ENCODE data around the gene CDH23.

CDH23 gene

DNA sequence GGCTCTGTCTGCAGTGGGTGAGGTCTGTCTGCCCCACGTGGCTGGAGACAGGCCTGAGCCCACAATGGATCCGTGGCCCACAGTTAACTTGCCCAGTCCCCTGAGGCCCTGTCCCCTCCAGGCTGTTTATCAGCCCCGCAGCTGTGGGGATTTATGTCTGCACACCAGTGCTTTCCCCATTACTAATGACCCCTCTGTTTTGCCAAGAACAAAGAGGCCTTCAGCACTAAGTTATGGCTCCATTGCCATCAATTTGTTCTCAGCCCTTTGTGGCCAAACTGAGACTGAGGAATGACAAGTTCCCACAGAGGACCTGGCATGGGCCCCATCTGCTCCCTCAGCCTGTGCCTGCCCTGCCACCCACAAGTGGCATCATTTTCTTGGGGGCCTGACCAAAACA lies 184.7 kb downstream of the CDH23 start:
- Histone ChIP-seq H3K79me2 (ENCODE audit: control insufficient read depth, low read length) (no peaks in the 10 kb centered on the region), H3K9me2 (replicated peaks; ENCODE audit: control insufficient read depth, low read length) (no peaks in the 10 kb centered on the region), H3K4me1 (ENCODE audit: control insufficient read depth, low read length) (no peaks in the 10 kb centered on the region), H4K20me1 (ENCODE audit: control insufficient read depth, insufficient read depth, low read depth, low read length) (no peaks in the 10 kb centered on the region), H3K9me3 (ENCODE audit: control insufficient read depth, insufficient read depth, low read length) (no peaks in the 10 kb centered on the region), H3K4me3 (ENCODE audit: low read length) (no peak overlapping the region), H3K27me3 (ENCODE audit: control insufficient read depth, low read length) (no peaks in the 10 kb centered on the region), H3K27ac (ENCODE audit: low read depth, low read length) (no peak overlapping the region), H3K36me3 (ENCODE audit: control insufficient read depth, low read length) (no peaks in the 10 kb centered on the region), H3K4me2 (ENCODE audit: low read length) (no peak overlapping the region), H3F3A (ENCODE audit: control insufficient read depth, insufficient read depth) (no peaks in the 10 kb centered on the region)
- TF ChIP-seq, protein P1, sequence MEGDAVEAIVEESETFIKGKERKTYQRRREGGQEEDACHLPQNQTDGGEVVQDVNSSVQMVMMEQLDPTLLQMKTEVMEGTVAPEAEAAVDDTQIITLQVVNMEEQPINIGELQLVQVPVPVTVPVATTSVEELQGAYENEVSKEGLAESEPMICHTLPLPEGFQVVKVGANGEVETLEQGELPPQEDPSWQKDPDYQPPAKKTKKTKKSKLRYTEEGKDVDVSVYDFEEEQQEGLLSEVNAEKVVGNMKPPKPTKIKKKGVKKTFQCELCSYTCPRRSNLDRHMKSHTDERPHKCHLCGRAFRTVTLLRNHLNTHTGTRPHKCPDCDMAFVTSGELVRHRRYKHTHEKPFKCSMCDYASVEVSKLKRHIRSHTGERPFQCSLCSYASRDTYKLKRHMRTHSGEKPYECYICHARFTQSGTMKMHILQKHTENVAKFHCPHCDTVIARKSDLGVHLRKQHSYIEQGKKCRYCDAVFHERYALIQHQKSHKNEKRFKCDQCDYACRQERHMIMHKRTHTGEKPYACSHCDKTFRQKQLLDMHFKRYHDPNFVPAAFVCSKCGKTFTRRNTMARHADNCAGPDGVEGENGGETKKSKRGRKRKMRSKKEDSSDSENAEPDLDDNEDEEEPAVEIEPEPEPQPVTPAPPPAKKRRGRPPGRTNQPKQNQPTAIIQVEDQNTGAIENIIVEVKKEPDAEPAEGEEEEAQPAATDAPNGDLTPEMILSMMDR (IDR thresholded peaks at IDR 0.05; ENCODE audit: low read depth, low read length, poor library complexity, severe bottlenecking): no peak
- no peak for TF ChIP-seq EZH2phosphoT487 (IDR thresholded peaks at IDR 0.05; ENCODE audit: borderline replicate concordance, low read length)

DNA sequence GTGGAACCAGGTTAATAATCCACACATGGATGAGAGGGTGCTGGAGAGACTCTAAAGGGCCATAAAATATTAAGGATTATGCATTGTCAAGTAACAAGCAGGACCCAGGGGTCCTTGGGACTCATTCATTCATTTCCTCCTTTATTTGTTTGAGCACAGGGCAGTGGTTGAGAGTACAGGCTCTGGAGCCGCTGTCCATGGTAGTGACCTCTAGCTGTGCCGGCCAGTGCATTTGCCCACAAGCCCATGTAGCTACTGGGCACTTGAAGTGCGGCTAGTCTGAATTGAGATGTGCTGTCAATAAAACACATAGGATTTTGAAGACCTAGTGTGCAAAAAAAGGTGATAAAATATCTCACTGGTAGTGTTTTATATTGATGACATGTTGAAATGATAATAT lies 185.3 kb downstream of the CDH23 start:
- Histone ChIP-seq H3K4me1 (ENCODE audit: control insufficient read depth, low read length) (no peaks in the 10 kb centered on the region), H3K79me2 (ENCODE audit: control insufficient read depth, low read length) (no peaks in the 10 kb centered on the region), H3K9me2 (replicated peaks; ENCODE audit: control insufficient read depth, low read length) (no peaks in the 10 kb centered on the region), H3K27ac (ENCODE audit: low read depth, low read length) (no peak overlapping the region), H3K4me2 (ENCODE audit: low read length) (no peak overlapping the region), H3K27me3 (ENCODE audit: control insufficient read depth, low read length) (no peaks in the 10 kb centered on the region), H3K36me3 (ENCODE audit: control insufficient read depth, low read length) (no peaks in the 10 kb centered on the region), H3F3A (ENCODE audit: control insufficient read depth, insufficient read depth) (no peaks in the 10 kb centered on the region), H4K20me1 (ENCODE audit: control insufficient read depth, insufficient read depth, low read depth, low read length) (no peaks in the 10 kb centered on the region), H3K9me3 (ENCODE audit: control insufficient read depth, insufficient read depth, low read length) (no peaks in the 10 kb centered on the region), H3K4me3 (ENCODE audit: low read length) (no peak overlapping the region)
- TF ChIP-seq, protein P1 (IDR thresholded peaks at IDR 0.05; ENCODE audit: low read depth, low read length, poor library complexity, severe bottlenecking): no peak
- TF ChIP-seq EZH2phosphoT487 (IDR thresholded peaks at IDR 0.05; ENCODE audit: borderline replicate concordance, low read length): no peak

DNA sequence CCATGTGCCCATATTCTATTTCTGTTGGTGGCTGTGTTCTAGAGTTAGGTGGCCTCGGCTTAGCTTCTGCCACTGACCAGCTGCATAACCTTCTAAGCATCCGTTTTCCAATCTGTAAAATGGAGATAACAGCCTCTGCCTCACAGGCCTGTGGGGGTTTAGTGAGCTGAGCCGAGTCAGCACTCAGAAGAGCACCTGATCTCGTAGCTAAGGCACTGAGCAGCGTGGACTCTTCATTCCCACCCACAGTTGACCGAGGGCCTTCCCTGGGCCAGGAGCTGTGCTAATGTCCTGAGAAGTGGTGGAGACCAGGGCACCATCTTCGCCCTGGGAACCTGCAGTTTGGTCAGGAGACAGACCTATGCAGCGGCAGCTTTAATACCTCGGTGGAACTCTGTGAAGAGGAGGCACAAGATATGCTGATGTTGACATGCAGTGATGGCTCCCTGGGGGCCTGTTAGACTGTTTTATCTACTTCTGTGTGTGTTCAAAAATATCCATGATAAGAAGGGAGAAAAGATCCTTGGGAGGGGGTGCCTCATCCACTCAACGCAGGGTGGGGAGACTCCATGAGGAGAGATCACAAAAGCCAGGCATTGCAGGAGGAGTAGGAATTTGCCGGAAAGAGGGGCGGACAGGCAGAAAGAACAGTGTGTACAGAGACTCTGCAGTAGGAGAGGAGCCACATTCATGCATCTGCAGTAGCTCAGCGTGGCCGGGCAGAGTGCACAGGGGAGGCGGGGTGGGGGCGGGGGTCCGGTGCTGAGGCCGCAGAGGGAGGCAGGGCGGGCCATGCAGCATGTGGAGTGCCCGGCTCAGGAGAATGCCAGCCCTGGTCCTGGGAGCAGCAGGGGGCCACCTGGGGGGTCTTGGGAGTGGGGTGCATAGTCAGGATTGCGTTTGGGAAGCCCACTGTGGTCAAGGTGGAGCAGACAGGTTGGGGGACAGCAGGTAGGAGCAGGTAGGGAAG lies 186.1 kb downstream of the CDH23 start:
- Histone ChIP-seq H3K27ac (ENCODE audit: low read depth, low read length) (no peak overlapping the region), H3K9me2 (replicated peaks; ENCODE audit: control insufficient read depth, low read length) (no peaks in the 10 kb centered on the region), H3F3A (ENCODE audit: control insufficient read depth, insufficient read depth) (no peaks in the 10 kb centered on the region), H4K20me1 (ENCODE audit: control insufficient read depth, insufficient read depth, low read depth, low read length) (no peaks in the 10 kb centered on the region), H3K4me3 (ENCODE audit: low read length) (no peak overlapping the region), H3K36me3 (ENCODE audit: control insufficient read depth, low read length) (no peaks in the 10 kb centered on the region), H3K79me2 (ENCODE audit: control insufficient read depth, low read length) (no peaks in the 10 kb centered on the region), H3K9me3 (ENCODE audit: control insufficient read depth, insufficient read depth, low read length) (no peaks in the 10 kb centered on the region), H3K4me1 (ENCODE audit: control insufficient read depth, low read length) (no peaks in the 10 kb centered on the region), H3K27me3 (ENCODE audit: control insufficient read depth, low read length) (no peaks in the 10 kb centered on the region), H3K4me2 (ENCODE audit: low read length) (no peak overlapping the region)
- TF ChIP-seq, protein P1 (IDR thresholded peaks at IDR 0.05; ENCODE audit: low read depth, low read length, poor library complexity, severe bottlenecking): no peak
- no peak for TF ChIP-seq EZH2phosphoT487 (IDR thresholded peaks at IDR 0.05; ENCODE audit: borderline replicate concordance, low read length)
